GM18909 (cell line): ENCODE data around the gene SLC25A38.

ENCODE experiments used
- ATAC-seq: cut with Tn5 transposase; IDR thresholded peaks from one replicate; pipeline ENCODE4 v1.9.1; 2021; ENCODE audit warnings: mild to moderate bottlenecking; ENCODE audit not compliant: unreplicated experiment, poor library complexity

The SLC25A38 gene

DNA sequence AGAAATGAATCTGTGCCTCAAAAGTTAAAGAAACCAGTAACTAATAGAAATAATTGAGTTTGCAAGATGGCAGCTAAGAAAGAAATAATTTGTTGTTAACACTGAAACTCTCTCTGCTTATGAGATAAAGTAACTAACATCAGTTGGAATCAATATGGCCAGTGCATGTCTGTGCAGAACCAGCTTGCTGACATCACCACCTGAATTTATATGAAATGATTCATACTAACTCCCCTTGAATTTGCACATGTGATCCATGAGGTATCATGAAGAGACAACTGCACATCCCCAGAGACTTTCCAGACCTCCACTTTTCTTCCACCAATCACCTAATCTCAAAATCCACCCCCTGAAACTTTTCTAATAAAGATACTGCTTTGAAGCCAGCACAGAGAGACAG, 10.3 kb upstream of the SLC25A38 start:
- no peak for ATAC-seq

DNA sequence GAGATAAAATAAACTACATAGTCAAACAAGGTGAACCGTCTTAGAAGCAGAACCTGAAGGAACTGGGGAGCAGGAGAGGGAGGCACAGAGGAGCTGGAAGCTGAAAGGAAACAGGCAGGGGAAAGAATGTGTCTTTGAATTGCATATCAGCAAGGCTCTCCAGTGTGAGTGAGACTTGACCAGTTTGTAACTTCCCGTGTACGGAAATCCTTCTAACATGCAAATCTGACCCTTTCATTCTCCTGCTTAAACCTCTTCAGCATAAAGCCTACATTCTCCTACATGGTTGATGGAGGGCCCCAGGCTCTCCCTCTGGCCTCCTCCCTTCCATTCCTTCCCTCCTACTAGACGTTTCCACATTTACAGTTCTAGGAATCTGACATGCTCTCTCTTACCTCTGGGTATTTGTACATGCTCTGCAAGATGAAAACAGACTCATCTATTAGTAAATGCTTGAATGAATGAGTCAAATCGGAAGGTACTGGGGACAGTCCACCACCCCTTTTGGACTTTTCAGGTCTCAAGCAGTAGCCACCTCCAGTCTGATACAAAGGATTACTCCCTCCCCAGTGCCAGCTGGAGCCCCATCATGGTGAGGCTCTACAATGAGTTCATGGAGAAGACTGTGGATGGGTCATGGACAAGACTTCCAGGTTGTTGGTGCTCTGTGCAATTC, 6.1 kb upstream of the SLC25A38 start:
- ATAC-seq = no peak

DNA sequence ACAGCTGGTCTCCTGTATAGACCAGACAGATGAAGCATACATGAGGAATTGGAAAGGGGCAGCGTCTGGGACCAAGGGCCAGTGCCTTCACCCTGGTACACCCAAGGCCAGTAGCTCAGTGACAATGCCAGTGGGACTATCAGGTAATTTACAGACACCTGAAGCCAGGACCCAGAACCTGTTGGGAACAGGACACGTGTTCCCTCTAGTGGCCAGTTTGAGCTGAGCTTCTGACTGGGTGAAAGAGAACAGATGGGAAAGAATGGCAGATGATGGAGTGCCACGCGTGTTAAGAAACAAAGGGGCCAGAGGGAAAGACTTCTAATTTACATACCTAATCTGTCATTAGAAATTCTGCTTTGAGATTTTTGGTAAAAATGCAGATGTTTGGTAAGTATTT, 5.1 kb upstream of the SLC25A38 start:
- peak; percentile 67 for ATAC-seq

DNA sequence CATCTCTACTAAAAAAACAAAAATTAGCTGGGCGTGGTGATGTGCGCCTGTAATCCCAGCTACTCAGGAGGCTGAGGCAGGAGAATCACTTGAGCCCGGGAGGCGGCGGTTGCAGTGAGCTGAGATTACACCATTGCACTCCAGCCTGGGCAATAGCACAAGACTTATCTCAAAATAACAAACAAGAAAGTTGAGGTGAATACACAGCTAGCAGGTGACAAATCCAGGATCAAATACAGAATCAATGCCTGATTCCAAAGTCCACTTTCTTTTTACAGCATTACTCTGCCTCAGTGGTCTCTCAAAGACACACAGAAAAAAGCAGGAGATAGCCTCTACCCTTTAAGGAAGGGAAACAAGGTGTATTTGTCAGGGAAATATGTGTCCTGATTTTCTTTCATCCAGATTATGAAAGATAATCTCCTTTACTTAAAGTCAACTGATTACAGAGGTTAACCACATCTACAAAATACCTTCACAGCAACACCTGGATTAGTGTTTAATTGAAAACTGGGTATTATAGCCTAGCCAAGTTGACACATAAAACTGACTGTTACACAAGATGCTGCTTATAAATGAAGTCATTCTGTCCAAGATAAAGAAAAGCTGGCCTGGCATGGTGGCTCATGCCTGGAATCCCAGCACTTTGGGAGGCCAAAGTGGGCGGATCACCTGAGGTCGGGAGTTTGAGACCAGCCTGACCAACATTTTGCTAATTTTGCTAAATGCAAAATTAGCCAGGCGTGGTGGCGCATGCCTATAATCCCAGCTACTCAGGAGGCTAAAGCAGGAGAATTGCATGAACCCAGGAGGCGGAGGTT, 4.0 kb upstream of the SLC25A38 start:
- ATAC-seq = no peak

DNA sequence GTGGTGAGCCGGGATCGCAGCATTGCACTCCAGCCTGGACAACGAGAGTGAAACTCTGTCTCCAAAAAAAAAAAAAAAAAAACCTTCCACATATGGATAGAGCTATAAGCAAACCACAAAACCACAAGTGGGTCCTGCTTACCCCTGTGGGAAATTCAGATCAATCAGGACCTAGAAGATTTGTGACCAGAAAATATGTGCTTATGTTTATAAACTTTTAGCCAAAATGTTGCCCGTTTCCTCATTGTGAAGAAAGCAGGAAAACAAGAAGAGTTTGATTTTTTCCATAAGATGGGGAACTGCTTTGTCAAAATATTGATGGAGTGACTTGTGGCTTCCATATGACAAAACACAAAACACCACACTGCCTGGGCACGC, 3.4 kb upstream of the SLC25A38 start:
- no peak for ATAC-seq

DNA sequence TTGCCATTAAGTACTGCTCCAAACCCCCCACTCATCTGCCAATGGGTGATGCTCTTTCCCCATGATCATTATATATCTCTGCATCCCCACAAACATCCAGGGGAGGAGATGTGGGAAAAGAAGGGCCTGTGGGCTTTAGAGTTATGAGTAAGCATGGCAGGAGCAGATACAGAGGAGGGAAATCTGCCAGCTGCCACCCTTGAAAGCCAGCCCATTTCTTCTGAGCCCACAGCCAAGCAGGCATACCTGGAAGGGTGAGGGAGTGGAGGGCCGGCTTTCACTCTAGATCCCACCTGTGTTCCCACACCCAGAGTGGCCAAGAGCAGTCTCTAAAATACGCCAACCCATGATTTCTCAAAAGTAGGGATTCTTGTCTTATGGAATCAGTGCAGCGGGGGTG, 1.7 kb upstream of the SLC25A38 start:
- ATAC-seq = no peak

DNA sequence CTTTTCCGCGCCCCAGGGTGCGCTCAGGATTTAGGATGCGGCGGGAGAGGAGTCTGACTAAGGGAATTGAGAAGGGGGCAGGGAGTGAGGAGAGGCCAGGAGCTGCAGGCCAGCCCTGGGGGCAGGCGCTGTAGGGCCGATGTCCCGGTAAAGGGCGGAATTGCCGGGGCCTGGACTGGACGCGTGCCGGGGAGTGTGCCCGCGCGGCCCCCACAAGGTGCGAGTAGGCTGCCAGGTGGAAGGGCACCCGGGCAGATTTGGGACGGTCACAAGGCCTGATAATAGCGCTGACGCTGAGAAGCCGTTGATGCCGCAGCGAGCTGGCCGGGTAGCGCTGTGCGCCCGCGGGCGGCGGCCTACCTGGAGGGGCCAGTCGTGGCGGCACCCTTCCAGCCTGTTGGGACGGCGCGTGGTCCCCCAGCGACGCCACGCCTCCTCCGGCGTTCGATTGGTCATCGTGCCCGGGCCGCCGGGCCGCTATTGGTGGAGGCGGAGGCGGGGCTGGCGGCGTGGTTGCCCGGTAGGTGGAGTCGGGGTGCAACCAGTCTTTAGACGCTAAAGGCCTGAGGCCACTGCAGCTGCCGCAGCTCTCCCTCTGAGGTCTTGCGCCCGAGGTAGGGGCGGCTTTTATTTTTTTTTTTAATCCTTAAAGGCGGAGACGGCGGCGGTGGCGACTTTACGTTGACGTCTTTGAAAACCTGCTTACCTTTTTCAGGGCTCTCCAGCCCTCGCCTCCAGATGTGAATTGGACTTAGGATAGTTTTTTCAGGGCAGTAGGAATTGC, 903 bp downstream of the SLC25A38 start:
- peak; percentile 74 for ATAC-seq

DNA sequence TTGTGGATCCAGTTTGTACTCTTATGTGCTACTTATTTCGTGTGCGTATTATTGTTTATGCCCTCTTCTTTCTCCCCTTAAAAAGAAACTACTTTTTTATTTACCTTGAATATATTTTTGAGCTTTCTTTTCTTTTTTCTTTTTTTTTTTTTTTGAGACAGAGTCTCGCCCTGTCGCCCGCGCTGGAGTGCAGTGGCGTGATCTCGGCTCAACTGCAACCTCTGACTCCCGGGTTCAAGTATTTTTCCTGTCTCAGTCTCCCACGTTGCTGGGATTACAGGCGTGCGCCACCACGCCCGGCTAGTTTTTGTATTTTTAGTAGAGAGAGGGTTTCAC, 1.5 kb downstream of the SLC25A38 start:
- ATAC-seq = no peak

DNA sequence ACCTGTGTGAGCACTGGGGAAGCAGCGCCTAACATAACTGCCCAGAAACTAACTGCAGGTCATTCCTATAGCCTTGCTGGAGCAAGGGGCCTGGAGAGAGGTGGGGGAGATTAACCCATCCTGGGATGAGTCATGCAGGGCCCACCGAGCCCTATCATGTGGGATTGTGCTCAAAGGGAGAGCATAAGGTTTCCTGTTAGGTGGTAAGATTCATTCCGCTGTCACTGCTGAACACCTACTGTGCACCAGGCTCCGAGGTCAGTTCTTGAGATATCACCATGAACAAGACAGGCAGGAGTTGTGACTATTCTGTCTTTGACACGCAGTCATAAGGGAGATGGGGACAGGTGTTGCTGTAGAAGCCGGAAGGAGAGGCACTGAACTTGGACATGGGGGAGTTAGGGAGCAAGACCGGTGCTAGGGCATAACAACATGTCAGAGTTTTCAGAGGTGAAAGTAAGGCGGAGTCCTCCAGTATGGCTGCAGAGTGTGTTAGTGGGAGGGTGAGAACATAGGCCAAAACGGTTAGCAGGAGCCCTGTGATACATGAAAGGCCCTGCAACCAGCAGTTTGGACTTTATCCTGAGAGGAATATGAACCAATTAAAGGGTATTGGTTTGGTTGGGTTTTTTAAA, 2.4 kb downstream of the SLC25A38 start:
- ATAC-seq = no peak

DNA sequence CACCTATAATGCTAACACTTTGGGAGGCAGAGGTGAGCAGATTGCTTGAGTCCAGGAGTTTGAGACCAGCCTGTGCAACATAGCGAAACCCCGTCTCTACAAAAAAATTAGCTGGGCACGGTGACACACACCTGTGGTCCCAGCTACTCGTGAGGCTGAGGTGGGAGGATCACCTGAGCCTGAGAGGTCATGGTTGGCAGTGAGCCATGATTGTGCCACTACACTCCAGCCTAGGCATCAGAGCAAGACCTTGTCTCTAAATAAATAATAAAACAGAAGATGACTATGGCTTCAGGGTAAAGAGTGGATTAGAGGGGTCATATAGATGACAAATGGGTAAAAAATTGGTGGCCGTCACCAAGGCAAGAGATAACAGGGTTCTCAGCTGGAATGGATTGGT, 3.1 kb downstream of the SLC25A38 start:
- ATAC-seq = no peak

DNA sequence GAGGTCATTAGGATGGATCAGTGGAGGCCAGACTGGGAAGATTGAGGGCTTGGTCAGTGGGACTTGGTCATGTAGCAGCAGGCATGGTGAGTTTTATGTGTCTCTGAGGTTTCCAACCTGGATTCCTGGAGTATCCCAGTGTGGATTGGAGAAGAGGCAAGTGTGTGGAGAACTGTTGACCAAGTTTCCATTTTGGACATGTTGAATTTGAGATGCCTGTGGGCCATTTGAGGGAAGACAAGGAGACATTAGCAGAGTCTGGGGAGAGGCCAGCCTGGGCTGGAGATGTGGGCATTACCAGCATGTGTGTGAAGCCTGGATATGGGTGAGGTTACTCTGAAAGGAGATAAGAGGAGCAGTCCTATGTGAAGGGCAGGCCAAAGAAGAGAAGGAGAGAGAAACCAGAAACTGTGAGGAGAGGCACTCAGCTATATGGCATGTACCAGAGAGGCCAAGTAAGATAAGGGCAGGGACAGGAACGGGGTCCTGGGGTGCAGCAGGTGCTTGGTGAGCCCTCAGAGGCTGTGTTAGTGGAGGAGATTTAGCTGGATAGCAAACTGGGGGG, 4.3 kb downstream of the SLC25A38 start:
- ATAC-seq = no peak

DNA sequence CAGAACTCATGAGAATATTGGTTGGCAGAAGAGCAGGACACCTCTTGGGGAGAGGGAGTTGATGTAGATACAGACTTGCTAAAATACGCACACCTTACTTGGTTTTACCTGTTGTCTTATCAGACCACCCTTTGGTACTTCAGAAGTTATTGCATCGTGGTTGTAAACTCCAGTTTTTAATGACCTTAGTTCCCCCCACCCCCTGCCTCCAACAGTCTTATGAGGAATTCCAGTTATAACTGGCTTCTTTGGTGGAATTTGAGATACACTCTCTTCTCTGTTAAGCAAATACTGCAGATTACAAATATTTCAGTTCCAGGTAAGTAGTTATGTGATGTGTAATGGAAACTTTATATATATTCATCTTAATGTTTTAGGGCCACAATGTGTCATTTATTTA, 5.0 kb downstream of the SLC25A38 start:
- ATAC-seq = no peak

DNA sequence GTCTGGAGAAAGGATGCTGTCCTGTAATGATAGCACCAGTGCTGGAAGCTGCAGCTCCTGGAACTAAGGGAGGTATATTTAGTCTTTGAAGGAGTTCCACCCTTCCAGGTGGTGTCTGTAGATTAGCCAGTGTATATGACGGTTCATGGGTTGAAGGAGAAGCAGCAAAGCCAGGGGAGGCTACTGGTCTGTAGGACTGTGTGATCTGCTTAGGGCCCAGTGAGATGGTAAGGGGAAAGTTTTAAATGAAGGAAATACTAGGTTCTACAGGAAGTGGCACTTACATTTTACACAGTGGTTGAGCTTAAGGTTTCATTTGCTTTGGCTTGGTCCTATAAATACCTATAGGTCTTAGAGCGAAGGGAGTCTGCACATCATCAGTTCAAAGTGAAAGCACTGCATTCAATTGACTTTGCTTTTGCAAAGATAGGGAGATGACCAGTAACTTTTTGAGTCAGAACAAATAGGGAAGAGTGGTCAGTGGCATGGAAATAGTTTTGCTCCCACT, 5.6 kb downstream of the SLC25A38 start:
- peak; percentile 81 for ATAC-seq

DNA sequence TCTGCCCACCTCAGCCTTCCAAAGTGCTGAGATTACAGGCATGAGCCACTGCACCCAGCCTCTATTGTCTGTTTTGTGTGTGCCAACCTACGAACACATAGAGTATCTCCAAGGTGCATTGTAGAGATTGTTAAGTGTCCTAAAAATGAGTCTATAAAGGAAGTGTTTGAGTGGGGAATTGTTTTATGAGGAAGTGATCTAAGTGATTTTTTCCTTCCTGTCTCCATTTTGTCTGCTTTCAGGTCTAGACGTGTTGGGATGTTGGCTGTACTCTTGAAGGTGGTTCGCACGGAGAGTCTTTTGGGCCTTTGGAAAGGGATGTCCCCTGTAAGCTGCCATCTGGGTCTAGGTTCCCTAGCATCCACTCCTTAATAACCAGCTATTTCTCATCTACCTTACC, 7.0 kb downstream of the SLC25A38 start:
- ATAC-seq = no peak

DNA sequence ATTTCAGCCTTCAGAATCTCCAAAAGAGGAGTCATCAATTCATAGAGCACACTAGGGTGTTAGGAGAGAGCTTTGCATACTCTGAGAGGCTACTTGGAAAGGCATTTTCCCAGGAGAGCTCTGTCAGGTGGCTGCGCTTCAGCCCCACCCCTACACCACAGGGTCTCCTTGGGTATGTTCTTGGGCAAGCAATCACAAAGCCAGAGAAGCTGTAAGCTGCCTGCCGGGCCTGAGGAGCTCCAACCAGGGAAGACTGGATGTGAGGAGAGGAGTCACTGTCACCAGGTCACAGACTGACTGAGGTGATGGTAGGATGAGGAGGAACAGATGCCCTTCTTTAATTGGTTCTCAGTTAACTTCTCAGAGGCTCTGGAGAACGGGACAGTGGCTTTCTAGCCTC, 13.5 kb downstream of the SLC25A38 start:
- ATAC-seq = no peak

DNA sequence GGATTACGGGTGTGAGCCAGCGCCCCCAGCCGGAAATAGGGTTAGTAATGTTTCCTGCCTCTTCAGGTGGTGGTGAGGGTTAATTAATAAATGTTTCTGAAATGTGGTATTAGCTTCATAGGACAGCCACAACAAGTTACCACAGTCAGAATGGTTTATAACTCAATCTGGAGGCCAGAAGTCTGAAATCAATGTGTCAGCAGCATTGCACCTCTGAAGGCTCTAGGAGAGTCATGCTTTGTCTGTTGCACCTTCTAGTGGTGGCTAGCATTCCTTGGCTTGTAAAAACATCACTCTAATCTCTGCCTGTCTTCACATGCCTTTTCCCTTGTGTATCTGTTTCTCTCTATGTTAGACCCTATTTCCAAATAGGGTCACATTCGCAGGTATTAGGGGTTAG, 15.5 kb downstream of the SLC25A38 start:
- ATAC-seq = no peak

DNA sequence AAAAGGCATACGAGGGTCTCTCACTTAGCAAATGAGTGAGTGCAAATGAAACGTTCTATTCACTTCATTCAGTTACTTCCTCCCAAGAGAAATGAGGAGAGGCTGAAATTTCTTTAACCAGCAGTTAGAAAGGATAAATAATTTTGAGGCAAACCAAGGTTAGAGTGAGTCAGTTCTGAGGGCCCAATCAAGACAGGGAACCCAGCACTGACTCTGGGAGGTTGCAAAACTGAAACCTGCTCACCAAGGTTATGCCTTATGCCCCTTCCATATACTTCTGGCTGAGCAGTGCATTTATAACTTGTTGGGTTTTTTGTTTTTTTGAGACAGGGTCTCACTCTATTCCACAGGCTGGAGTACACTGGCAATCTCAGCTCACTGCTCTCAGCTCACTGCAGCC, 18.8 kb downstream of the SLC25A38 start:
- no peak for ATAC-seq

DNA sequence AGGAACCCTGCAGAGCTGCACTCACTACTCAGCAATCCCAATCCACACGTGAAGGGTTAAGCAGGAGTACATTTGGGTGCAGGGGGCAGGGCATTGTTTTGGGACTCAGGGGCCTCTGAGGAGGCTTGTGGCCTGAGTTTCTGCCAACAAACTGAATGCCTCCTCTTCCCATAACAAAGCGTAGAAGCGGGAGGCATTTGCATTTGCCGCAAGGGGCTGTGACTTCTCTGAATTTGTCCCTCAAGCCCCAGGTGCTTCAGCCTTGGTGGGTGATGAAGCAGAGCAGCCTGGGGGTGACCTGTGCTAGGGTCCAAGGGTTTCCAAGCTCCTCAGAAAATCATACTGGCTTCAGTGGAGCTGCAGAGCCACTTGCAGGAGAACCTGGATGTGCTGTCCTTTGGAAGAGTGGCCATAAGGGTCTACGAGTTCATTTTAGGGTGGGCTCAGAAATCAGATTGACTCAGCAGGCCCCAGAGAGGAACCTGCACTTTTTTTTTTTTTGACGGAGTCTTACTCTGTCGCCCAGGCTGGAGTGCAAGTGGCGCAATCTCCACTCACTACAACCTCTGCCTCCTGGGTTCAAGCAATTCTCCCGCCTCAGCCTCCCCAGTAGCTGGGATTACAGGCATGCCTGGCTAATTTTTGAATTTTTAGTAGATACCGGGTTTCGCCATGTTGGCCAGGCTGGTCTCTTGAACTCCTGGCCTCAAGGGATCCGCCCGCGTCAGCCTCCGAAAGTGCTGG, 21.9 kb downstream of the SLC25A38 start:
- ATAC-seq = no peak

DNA sequence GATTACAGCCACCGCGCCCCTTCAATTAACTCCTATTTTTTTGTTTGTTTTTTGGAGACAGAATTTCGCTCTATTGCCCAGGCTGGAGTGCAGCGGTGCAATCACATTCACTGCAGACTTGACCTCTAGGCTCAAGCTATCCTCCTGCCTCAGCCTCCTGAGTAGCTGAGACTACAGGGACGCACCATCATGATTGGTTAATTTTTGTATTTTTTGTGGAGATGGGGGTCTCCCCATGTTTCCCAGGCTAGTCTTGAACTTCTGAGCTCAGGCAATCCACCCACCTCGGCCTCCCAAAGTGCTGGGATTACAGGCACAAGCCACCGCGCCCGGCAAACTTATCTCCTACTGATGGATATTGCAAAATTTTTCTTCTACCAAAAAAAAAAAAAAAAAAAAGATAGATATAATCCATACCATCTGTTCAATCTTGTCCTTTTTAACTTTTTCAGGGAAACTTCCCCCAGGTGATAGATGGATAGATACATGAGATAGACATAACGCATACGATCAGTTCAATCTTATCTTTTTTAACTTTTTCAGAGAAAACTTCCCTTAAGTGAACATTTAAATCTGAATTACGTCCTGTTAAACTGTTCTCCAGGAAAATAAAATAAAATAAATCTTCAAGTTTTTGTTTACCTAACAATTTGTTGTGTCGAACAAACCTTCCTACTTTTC, 22.7 kb downstream of the SLC25A38 start:
- ATAC-seq = no peak
